ENCODE results near the gene CASP8. TPM values are rescaled to one million over a fixed set of nuclear protein-coding genes. Genes with fewer than 3 reads are reported as not detected.

The CASP8 gene
- total and polyA plus RNA-seq, 2 donors: 41.1 to 49.4 TPM

DNA sequence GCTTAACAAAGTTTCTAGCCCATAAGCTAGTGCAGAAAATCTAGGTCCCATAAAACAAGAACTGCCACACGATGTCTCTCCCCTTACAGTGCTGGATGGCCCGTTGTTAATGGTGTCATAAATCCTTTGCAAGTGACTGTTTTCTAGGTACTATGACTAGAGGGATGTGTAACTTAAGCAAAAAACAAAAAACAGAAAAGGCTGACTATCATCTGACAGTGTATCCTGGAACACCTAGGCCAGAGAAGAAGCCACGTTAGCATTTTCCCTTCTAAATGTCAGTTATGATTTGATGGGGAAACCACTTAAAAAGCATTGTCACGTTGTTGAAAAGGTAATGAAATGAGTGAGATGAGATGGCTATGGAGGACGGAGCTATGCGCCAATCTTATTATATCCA is 2.4 kb downstream of the CASP8 start:
- H3K27ac ChIP-seq (ENCODE audit: low read depth in 1 of 2, low read length in 1 of 2): peak overlapping the region in 1 of 2 donors; percentile 66
- WGBS: 27% methylated on average over 6 of the region's 6 CpGs
- peaks cover 10 to 20% of the 10 kb centered on the region in 2 donors for H3K36me3 ChIP-seq (ENCODE audit: control insufficient read depth in 2 of 2, insufficient read depth in 2 of 2, low read length in 1 of 2)
- H3K27me3 ChIP-seq (ENCODE audit: control insufficient read depth in 2 of 2, insufficient read depth in 1 of 2, low read length in 1 of 2): no peaks in the 10 kb centered on the region
- peaks cover 24 to 54% of the 10 kb centered on the region in 2 donors for H3K4me1 ChIP-seq (ENCODE audit: control insufficient read depth in 2 of 2, insufficient read depth in 2 of 2, low read length in 2 of 2)
- DNase-seq (ENCODE audit: low read depth in 6 of 9, low spot score in 9 of 9): peak in 1 of 9 donors; percentile 62
- peak overlapping the region; percentile 19 to 34 for H3K4me3 ChIP-seq (ENCODE audit: low read length in 2 of 2)
- no peaks in the 10 kb centered on the region for H3K9me3 ChIP-seq (ENCODE audit: control insufficient read depth in 2 of 2, insufficient read depth in 1 of 2, low read length in 1 of 2)

DNA sequence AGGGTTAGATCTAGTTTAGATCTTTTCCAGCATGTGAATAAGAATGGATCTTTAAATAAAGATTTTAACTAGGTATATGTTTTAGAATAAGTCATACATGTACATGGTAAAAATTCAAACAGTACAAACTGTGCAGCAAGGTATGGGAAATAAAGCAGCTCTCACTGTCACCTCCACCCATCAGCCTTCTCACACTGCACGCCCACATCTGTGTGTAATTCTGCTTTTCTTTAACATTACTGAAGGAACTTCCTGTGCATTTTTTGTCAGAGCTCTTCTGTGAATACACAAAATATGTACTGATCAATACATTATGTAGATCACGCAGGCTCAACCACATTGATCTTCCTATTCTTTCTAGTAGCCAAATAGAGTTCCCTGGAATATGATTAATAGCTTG is 3.4 kb downstream of the CASP8 start:
- peak in 2 of 9 donors; percentile 35 to 66 for DNase-seq (ENCODE audit: low read depth in 6 of 9, low spot score in 9 of 9)
- Histone ChIP-seq H3K4me3 (ENCODE audit: low read length in 2 of 2) (peak overlapping the region; percentile 2 to 5), H3K27me3 (ENCODE audit: control insufficient read depth in 2 of 2, insufficient read depth in 1 of 2, low read length in 1 of 2) (no peaks in the 10 kb centered on the region), H3K36me3 (ENCODE audit: control insufficient read depth in 2 of 2, insufficient read depth in 2 of 2, low read length in 1 of 2) (peaks cover 18 to 23% of the 10 kb centered on the region in 2 donors), H3K9me3 (ENCODE audit: control insufficient read depth in 2 of 2, insufficient read depth in 1 of 2, low read length in 1 of 2) (no peaks in the 10 kb centered on the region), H3K4me1 (ENCODE audit: control insufficient read depth in 2 of 2, insufficient read depth in 2 of 2, low read length in 2 of 2) (peaks cover 22 to 43% of the 10 kb centered on the region in 2 donors), H3K27ac (ENCODE audit: low read depth in 1 of 2, low read length in 1 of 2) (peak overlapping the region in 1 of 2 donors; percentile 22)
- WGBS: 41% methylated on average over 2 of the region's 2 CpGs

DNA sequence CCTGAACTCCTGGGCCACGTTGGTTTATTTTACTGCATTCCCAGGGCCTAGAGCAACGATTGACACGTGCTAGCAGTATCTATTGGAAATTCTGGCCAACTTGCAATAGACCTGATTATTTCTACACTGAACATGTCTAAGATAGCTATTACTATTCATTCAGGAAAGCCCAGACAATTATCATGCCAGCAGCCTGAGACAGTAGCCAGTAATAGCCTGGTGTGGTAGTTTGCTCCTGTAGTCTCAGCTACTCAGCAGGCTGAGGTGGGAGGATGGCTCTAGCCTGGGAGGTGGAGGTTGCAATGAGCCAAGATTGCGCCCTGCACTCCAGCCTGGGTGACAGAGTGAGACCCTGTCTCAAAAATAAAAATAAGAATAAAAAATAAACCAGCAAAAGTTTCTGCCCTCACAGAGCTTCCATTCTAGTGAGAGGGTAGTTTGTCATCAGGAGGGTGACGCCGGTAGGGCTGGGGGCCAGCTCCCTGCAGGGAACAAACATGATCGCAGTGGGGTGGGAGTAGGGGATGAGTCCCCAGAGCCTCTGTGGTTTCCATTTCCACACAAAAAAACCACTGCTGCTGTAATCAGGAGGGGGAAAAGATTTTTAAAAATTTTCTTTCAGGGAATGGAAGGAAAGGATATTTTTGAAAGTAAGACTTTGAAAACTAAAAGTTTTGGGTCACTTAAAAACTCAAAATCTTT is 4.3 kb downstream of the CASP8 start:
- peaks cover 16 to 36% of the 10 kb centered on the region in 2 donors for H3K4me1 ChIP-seq (ENCODE audit: control insufficient read depth in 2 of 2, insufficient read depth in 2 of 2, low read length in 2 of 2)
- 64% methylated on average over 7 of the region's 7 CpGs for WGBS
- DNase-seq (ENCODE audit: low read depth in 6 of 9, low spot score in 9 of 9): no peak
- H3K36me3 ChIP-seq (ENCODE audit: control insufficient read depth in 2 of 2, insufficient read depth in 2 of 2, low read length in 1 of 2): peaks cover 25 to 31% of the 10 kb centered on the region in 2 donors
- no peaks in the 10 kb centered on the region for H3K9me3 ChIP-seq (ENCODE audit: control insufficient read depth in 2 of 2, insufficient read depth in 1 of 2, low read length in 1 of 2)
- H3K4me3 ChIP-seq (ENCODE audit: low read length in 2 of 2): no peak overlapping the region
- no peak overlapping the region for H3K27ac ChIP-seq (ENCODE audit: low read depth in 1 of 2, low read length in 1 of 2)
- no peaks in the 10 kb centered on the region for H3K27me3 ChIP-seq (ENCODE audit: control insufficient read depth in 2 of 2, insufficient read depth in 1 of 2, low read length in 1 of 2)

DNA sequence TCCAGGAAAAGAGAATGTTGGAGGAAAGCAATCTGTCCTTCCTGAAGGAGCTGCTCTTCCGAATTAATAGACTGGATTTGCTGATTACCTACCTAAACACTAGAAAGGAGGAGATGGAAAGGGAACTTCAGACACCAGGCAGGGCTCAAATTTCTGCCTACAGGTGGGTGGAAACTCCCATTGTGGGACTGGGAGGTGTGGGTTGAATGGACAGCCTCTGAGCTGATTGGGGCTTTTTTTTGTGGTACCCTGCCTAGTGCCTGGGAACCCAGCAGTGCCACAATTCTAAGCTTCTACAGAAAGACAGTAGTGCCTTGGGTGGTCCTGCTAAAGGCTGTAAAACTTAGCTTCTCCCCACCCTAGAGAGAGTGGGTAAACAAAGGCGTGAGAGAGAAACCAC is 6.3 kb downstream of the CASP8 start:
- Histone ChIP-seq H3K36me3 (ENCODE audit: control insufficient read depth in 2 of 2, insufficient read depth in 2 of 2, low read length in 1 of 2) (peaks cover 39 to 50% of the 10 kb centered on the region in 2 donors), H3K9me3 (ENCODE audit: control insufficient read depth in 2 of 2, insufficient read depth in 1 of 2, low read length in 1 of 2) (no peaks in the 10 kb centered on the region), H3K4me1 (ENCODE audit: control insufficient read depth in 2 of 2, insufficient read depth in 2 of 2, low read length in 2 of 2) (peaks cover 8 to 21% of the 10 kb centered on the region in 2 donors), H3K4me3 (ENCODE audit: low read length in 2 of 2) (no peak overlapping the region), H3K27me3 (ENCODE audit: control insufficient read depth in 2 of 2, insufficient read depth in 1 of 2, low read length in 1 of 2) (no peaks in the 10 kb centered on the region), H3K27ac (ENCODE audit: low read depth in 1 of 2, low read length in 1 of 2) (no peak overlapping the region)
- WGBS: 97% methylated on average over 2 of the region's 2 CpGs
- no peak for DNase-seq (ENCODE audit: low read depth in 6 of 9, low spot score in 9 of 9)

DNA sequence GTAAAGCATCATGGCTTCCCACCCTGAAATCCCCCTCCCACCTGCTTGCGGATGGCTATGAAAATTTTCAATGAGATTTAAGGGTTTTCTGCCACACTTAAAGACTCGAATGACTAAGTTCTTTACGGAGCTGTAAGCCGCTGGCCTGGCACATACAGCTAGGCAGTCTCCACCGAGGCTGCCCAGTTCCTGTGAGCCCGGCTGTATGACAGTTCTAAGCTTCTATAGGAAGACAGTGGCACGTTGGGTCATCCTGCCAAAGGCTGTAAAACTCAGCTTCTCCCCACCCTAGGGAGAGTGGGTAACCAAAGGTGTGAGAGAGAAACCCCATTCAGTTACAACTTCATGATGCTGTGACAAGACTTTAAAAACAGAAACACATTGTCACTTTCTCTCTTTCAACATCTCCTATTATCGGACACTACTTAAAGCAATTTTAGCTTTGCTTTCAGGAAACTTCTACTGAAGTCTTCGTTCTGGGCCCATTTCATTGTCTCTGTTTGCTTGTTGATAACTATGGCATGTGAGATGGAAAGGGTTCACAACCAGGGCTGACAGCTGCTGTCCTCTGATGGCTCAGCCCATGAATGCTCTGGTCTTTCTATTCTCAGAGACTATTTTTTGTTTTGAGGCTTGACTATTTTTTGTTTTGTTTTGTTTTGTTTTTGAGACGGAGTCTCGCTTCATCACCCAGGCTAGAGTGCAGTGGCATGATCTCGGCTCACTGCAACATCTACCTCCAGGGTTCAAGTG is 7.1 kb downstream of the CASP8 start:
- Histone ChIP-seq H3K27me3 (ENCODE audit: control insufficient read depth in 2 of 2, insufficient read depth in 1 of 2, low read length in 1 of 2) (no peaks in the 10 kb centered on the region), H3K4me3 (ENCODE audit: low read length in 2 of 2) (no peak overlapping the region), H3K36me3 (ENCODE audit: control insufficient read depth in 2 of 2, insufficient read depth in 2 of 2, low read length in 1 of 2) (peaks cover 48 to 58% of the 10 kb centered on the region in 2 donors), H3K4me1 (ENCODE audit: control insufficient read depth in 2 of 2, insufficient read depth in 2 of 2, low read length in 2 of 2) (peaks cover 8 to 21% of the 10 kb centered on the region in 2 donors), H3K9me3 (ENCODE audit: control insufficient read depth in 2 of 2, insufficient read depth in 1 of 2, low read length in 1 of 2) (no peaks in the 10 kb centered on the region), H3K27ac (ENCODE audit: low read depth in 1 of 2, low read length in 1 of 2) (no peak overlapping the region)
- no peak for DNase-seq (ENCODE audit: low read depth in 6 of 9, low spot score in 9 of 9)
- whole genome bisulfite sequencing: 98% methylated on average over 12 of the region's 12 CpGs

DNA sequence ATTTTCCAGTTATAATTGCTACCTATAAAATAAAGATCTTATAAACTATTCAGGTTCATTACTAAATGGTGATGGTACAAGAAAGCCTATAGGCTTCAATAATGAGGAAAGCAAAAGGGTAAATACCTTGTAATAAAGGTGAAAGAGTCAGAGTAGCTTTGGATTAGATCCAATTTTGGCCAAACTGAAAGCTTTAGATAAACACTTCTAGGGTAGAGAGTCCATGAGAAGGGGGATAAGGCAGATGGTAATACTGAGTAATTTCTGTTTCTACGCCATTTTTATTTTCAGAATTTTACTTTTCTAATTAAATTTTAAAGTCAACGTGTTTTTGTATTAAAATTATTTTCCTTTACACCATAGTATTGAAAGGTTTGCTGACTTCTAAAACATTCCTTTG is 9.4 kb downstream of the CASP8 start:
- Histone ChIP-seq H3K27ac (ENCODE audit: low read depth in 1 of 2, low read length in 1 of 2) (no peak overlapping the region), H3K9me3 (ENCODE audit: control insufficient read depth in 2 of 2, insufficient read depth in 1 of 2, low read length in 1 of 2) (no peaks in the 10 kb centered on the region), H3K36me3 (ENCODE audit: control insufficient read depth in 2 of 2, insufficient read depth in 2 of 2, low read length in 1 of 2) (peaks cover 69 to 81% of the 10 kb centered on the region in 2 donors), H3K27me3 (ENCODE audit: control insufficient read depth in 2 of 2, insufficient read depth in 1 of 2, low read length in 1 of 2) (no peaks in the 10 kb centered on the region), H3K4me3 (ENCODE audit: low read length in 2 of 2) (no peak overlapping the region), H3K4me1 (ENCODE audit: control insufficient read depth in 2 of 2, insufficient read depth in 2 of 2, low read length in 2 of 2) (peaks cover under 1 to 10% of the 10 kb centered on the region in 2 donors)
- WGBS: 97% methylated on average over 2 of the region's 2 CpGs
- DNase-seq (ENCODE audit: low read depth in 6 of 9, low spot score in 9 of 9): no peak

DNA sequence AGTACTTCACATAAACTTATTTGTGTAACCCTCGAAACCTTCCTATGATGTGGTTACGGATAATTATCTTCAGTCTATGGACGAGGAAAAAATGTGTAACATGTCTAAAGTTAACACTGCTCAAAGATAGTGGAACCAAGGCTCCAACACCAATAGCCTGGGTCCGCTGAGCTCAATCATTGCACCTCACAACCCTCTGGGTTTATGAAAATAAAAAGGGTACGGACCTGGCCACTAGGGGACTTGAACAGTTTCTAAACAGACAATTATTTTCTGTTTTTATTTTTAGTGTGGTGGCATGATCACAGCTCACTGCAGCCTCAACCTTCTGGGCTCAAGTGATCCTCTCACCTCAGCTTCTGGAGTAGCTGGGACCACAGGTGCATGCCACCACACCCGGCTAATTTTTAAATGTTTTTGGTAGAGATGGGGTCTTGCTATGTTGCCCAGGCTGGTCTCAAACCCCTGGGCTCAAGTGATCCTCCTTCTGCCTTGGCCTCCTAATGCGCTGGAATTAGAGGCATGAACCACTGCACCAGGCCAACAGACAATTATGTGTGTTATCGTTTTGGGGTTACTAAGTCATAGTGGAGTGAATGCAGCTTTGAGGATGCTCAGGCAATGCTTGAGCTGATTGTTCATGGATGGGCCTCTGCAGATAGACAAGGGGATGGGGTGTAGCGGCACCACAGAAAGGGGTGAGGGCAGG is 10.1 kb downstream of the CASP8 start:
- Histone ChIP-seq H3K4me3 (ENCODE audit: low read length in 2 of 2) (no peak overlapping the region), H3K4me1 (ENCODE audit: control insufficient read depth in 2 of 2, insufficient read depth in 2 of 2, low read length in 2 of 2) (peaks cover 0 to 6% of the 10 kb centered on the region in 2 donors), H3K36me3 (ENCODE audit: control insufficient read depth in 2 of 2, insufficient read depth in 2 of 2, low read length in 1 of 2) (peaks cover 72 to 85% of the 10 kb centered on the region in 2 donors), H3K27me3 (ENCODE audit: control insufficient read depth in 2 of 2, insufficient read depth in 1 of 2, low read length in 1 of 2) (no peaks in the 10 kb centered on the region), H3K9me3 (ENCODE audit: control insufficient read depth in 2 of 2, insufficient read depth in 1 of 2, low read length in 1 of 2) (no peaks in the 10 kb centered on the region), H3K27ac (ENCODE audit: low read depth in 1 of 2, low read length in 1 of 2) (no peak overlapping the region)
- no peak for DNase-seq (ENCODE audit: low read depth in 6 of 9, low spot score in 9 of 9)
- WGBS: 88% methylated on average over 9 of the region's 9 CpGs

DNA sequence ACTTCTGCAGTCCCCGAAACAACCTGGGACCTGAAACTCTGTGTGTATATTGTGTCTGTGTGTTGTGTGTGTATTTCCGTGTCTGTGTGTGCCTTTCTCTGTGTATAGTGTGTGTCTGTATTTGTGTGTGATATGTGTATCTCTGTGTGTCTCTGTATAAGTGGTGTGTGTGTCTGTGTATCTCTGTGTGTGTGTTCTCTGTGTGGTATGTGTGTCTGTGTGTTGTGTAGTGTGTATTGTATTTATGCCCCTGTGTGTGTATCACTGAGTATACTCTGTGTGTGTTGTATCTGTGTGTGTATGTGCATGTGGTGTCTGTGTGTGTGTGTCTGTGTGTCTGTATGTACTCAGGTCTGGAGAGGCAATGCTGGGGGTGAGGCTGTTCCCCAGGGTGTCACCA is 11.6 kb downstream of the CASP8 start:
- Histone ChIP-seq H3K4me1 (ENCODE audit: control insufficient read depth in 2 of 2, insufficient read depth in 2 of 2, low read length in 2 of 2) (no peaks in the 10 kb centered on the region), H3K27ac (ENCODE audit: low read depth in 1 of 2, low read length in 1 of 2) (no peak overlapping the region), H3K9me3 (ENCODE audit: control insufficient read depth in 2 of 2, insufficient read depth in 1 of 2, low read length in 1 of 2) (no peaks in the 10 kb centered on the region), H3K27me3 (ENCODE audit: control insufficient read depth in 2 of 2, insufficient read depth in 1 of 2, low read length in 1 of 2) (no peaks in the 10 kb centered on the region), H3K4me3 (ENCODE audit: low read length in 2 of 2) (no peak overlapping the region), H3K36me3 (ENCODE audit: control insufficient read depth in 2 of 2, insufficient read depth in 2 of 2, low read length in 1 of 2) (peaks cover 80 to 90% of the 10 kb centered on the region in 2 donors)
- no peak for DNase-seq (ENCODE audit: low read depth in 6 of 9, low spot score in 9 of 9)
- WGBS: over 99% methylated on average over 2 of the region's 2 CpGs
